HG02938 (cell line): ENCODE data around the gene MLST8.

Experiments
- ATAC-seq: cut with Tn5 transposase; IDR thresholded peaks from one replicate; pipeline ENCODE4 v1.9.1; 2021; ENCODE audit warnings: mild to moderate bottlenecking, moderate library complexity; ENCODE audit not compliant: unreplicated experiment

MLST8 gene, protein sequence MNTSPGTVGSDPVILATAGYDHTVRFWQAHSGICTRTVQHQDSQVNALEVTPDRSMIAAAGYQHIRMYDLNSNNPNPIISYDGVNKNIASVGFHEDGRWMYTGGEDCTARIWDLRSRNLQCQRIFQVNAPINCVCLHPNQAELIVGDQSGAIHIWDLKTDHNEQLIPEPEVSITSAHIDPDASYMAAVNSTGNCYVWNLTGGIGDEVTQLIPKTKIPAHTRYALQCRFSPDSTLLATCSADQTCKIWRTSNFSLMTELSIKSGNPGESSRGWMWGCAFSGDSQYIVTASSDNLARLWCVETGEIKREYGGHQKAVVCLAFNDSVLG

DNA sequence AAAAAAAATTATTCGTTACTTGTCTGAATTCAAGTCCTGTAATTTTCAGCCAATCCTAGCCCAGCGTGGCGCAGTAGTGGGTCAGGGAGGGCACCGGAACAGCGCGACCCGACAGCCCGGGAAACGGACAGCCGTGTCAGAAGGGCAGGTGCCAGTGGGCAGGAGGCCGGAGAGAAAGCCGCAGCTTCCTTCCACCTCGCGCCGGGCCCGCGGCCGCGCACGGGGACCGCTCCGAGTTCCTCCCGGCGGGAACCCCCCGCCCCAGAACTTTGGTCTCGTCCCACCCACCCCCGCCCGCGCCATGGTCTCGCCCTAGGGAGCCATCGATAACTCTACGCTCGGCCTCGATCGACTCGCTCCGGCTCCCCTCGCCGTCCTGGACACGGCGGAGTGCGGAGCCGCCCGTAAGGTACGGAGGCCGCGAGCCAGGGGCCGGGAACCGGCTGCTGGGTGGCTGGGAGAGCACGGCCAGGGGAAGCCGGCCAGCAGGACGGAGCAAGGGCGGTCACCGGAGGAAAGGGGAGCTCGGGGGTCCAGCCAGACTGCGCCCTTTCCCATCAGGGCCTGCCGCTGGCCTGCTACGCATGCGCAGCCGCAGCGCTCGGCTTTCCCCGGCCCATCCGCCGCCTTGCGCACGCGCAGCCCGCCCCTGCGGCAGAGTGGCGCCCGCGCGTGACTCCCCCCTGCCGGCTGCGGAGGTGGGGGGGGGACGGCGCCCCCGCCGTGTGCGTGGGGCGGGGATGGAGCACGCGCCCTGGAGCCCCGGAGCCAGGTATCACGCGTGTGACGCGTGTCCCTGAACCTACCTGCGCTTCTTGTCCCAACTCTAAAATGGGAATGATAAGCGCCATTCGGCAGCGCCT lies at the start of gene MLST8:
Gene MLST8, plus strand, starts transcription at position 351 of the 863 bp plus-strand sequence. CDS start 632 bp downstream, outside the sequence.
- ATAC-seq = peak; percentile 66

DNA sequence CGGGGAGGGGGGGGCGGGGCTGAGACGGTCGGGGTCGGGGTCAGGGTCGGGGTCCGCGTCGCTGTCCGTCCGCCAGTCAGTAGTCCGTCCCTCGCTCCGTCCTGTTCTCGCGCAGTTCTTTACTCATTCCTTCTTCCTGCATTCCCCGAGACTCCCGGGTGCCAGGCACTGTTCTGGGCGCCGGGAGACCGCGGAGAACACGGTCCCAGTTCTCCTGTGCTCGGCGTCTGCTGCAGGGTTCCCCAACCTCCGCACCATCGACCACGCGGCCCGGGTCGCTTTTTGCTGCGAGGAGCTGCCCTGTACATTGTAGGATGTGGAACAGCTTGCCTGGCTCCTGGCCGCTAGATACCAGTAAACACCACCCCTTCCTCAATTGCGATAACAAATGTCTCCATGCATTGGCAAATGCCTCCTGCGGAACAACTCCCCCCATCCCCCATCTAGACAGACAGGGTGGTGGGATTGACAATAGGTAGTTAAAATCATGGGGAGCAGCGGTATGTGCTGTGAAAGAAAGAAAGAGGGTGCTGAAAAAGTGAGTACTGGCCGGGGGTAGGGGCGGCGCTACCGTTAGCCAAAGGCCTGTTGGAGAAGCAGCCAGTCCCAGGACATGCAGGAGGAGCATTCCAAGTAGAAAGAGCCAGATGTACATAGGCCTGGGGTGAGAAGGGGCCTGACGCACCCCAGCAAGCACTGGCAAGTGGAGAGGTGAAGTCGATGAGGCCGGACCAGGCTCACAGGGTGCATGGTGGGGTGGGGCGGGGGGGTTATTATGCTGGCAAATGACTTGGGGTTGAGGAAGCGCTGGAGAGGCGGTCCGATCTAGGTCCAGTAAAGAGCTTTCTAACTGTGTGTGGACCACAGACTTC lies 49.0 kb upstream of the MLST8 start:
- ATAC-seq = no peak

DNA sequence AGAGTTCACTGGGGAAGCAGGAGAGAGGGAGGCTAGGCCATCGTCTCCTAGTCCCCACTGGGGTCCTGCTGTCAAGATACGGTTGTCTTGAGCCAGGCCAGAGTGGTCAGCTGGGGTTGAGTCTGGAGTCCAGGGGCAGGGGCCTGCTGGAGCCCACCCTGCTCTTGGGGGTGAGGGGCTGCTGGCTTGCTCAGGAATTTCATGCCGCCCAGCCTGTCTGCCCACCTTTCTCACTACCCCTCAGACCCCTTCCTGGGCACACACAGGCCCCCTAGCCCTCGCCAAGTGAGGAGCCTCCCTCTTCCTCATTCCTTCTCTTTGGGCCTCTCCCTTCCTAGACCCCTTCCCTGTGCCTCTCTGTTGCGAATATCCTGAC lies 48.4 kb upstream of the MLST8 start:
- no peak for ATAC-seq

- ATAC-seq = no peak
Observed at GRCh38 chr16:2157480-2158261, 47.6 kb upstream of the MLST8 start.

DNA sequence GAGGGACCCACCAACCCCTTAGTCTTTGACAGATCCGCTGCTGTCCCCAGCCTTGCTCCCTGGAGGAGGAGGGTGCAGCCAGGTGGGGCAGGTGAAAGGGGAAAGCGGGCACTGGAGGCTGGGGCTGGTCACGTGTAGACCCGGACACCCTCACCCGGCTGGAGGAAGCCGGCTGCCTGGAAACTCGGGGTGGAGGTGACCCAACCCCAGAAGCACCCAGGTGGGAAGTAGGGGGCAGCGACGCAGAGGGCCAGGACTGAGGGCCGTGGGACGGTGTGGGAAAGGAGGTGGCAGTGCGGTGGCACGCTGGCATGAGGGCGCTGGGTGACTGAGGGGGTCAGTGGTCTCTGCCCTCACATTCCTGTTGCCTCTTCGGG lies 47.0 kb upstream of the MLST8 start:
- no peak for ATAC-seq

- no peak for ATAC-seq
Observed at GRCh38 chr16:2159175-2159838, 45.9 kb upstream of the MLST8 start.

DNA sequence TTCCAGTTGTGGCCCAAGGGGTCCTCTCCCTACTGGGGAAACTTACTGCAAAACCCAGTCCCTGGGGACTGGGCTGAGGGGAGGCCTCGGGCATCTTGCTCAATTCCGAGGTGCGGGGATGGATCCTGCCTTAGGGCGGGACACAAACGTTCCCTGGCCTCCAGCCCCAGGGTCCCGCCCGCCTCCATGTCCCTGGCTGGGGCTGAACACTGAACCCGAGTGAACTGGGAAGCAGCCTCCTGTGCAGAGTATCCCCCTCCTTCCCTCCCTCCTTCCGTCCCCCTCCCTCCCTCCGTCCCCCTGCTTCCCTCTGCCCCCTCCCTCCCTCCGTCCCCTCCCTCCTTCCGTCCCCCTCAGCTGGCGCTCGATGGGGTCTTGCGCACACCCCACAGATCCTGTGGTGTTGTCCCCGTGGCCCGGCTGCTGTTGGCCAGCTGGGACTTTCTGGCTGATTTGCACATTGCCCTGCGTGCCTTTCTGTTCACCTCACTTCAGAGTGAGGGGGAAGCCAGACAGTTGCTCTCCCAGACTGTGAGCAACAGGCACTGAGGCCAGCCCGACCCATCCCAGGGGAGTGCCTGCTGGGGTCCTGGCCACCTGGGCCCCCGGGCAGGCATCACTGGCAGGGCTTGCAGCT lies 44.2 kb upstream of the MLST8 start:
- ATAC-seq = no peak

DNA sequence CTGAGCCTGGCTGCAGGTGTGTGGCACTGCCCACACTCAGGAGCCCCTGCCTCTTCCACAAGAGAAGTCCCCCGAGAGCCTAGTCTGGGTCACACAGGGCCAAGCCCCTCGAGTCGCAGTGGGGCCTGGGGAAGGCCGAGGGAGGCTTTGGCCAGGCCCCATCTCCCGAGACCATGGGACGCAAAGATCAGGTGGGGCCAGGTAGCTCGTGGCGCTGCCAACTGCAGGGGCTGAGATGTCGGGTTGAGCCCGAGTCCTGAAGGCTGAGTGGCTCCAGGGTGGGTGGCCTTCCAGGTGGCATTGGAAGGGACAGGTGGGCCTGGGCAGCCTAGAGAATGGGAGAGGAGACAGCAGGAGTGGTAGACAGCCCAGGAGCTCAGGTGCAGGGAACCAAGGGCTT lies 43.3 kb upstream of the MLST8 start:
- no peak for ATAC-seq

- ATAC-seq = no peak
Observed at GRCh38 chr16:2162676-2163118, 42.6 kb upstream of the MLST8 start.

DNA sequence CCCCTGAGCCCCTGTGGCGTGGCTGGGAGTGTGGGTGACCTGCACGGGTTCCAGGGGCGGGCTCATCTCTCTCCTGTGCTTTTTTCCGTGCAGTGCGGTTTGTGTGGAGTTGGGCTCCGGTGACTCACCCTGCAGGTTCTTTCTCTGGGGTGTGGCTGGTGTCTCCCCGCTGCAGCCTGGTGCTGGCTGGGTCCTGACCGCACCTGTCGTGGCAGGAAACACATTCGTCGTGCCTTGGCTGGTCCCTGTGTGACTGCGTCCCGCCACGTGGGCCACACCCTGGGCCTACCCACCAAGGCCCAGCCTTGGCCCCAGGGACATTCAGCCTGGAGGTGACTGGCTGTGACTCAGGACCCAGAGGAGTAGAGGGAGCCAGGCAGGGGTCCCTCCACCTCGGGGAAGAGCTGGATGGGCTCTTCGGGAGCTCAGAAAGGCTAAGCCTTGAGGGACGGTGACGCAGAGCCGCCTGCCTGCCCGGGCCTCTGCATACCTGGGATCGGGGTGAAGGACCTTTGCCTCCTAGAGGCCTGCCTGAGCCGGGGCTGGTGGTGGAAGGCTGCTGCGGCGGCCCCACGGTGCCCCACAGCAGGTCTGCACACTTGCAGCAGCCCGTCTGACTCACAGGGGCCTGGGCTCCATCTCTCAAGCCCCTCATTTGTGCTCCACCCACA lies 41.9 kb upstream of the MLST8 start:
- ATAC-seq = no peak

GRCh38 chr16:2165861-2166260 lies 39.4 kb upstream of the MLST8 start:
- no peak for ATAC-seq

DNA sequence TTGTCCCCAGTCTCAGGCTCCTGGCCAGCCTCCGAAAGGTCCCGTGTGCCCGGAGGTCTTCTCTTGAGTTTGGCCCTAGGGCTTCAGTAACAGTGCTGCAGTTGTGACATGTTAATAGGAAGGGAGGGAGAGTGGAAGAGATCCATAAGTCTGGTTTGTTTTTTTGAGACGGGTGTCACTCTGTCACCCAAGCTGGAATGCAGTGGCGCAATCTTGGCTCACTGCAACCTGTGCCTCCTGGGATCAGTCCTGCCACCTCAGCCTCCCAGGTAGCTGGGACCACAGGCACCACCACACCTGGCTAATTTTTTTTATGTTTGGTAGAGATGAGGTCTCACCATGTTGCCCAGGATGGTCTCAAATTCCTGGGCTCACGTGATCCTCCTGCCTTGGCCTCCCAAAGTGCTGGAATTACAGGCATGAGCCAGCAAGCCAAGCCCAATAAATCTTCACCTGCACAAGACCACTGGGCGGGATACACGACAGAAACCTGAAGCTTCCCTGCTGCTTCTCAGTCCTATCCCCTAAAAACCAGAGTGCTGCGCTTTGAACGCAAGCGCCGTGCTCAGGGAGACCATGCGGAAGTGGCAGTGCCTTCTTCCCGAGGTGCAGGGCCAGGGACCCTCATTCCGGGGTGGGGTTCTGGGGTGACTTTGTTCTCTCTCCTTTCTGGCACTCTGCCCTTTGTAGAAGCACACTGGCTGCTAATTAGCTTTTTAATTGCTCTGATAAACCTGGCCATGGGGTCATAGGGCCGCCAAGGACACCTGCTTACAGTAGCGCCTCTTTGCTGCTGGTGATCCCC lies 38.8 kb upstream of the MLST8 start:
- no peak for ATAC-seq

DNA sequence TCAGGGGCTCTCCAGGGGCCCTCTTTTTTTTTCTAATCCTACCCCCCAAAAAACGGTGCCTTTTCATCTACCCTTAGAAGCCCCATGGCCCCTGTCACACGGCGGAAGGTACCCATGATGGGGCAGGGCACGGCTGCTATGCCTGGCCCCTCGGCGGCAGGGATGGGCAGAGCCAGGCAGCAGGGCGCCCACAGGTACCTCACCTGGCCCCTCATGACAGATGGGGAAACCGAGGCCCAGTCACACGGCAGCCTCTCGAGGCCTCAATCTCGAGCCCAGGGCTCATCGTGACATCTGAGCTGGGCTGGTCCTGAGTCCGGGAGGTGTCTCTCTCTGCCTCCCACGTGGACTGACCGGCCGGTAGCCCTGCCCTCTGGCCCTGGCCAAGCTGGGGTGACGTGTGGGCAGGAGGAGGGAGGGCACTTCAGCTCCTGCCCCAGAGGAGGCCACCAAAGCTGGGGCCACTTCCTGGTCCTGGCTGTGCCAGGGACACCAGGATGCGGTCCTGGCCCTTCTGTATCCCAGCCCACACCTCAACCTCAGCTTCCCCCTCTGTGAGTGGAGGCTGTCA lies 38.1 kb upstream of the MLST8 start:
- ATAC-seq = no peak

DNA sequence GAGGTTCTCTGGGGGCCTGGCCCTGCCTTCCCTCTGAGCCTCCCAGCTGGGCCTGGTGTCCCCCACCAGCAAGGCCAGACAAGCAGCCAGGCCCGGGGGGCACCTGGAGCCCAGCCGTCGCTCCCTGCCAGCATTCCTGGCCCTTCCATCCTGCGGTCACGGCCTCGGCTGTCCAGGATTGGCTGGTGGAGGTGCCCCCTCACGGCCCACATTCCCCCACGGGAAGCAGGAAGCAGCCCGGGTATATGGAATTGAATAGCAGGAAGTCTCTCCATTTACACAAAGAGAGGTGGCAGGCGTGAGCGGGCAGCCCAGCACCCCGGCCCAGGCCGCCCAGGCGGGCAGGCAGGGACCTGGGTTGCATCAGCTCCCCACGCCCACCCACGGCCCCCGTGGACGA lies 35.2 kb upstream of the MLST8 start:
- ATAC-seq = no peak

DNA sequence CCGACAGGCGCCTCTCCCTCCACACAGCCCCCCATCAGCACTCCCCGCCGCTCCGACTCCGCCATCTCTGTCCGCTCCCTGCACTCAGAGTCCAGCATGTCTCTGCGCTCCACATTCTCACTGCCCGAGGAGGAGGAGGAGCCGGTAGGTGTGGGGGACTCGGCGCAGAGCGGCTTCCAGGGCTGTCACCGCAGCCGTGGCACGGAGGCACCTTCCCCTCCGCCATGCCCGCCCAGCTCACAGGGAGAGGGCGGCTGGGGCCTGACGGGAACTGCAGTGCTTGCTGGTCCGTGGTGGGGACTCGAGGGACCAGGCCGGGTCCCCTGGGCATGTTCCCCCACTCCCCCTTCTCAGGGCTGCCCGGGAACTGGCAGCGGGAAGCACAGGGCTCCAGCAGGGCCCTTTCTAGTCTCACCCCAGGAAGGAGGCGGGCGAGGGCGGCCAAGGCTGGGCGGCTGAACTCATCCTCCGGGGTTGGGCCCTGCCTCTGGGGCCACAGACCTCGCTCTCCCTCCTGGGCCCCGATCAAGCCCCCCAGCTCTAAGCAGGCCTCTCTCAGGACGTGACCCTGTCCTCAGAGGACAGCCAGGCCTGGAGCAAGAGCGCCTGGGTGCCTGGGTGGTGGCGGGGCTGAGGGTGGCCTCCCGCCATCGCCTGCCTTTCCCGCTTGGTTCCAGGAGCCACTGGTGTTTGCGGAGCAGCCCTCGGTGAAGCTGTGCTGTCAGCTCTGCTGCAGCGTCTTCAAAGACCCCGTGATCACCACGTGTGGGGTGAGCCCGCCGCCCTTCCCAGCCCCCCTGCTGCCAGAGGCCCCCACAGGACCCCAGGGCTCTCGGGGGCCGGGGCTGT lies 34.4 kb upstream of the MLST8 start:
- no peak for ATAC-seq

DNA sequence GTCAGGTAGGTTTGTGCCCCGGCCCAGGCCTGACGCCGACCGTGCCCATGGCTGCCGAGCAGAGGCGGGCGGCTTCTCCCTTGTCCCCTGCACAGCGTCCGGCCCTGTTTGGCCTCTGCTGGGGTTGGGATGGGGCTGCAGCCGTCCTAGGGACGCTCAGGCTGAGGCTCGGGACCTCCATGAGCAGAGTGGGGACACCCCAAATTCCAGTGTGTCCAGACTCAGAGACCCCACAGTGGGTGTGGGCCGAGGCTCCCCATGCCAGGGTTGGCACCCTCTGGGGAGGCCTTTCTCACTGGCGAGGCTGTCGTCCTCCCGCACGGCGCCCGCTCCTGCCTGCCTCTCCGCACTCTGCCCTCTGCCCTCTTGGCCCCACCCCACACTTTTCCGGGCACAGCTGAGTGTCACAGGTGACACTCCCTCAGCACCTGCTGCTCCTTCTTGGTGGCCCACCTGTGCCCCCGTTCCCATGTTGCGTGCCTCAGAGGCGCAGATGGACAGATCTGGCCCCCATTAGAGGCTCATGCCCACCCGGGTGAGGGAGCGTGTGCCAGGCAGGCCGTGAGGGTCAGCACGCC lies 33.6 kb upstream of the MLST8 start:
- ATAC-seq = no peak
